ENCODE results near the gene TMEM108.

- TF ChIP-seq POLR2A (IDR thresholded peaks at IDR 0.05) (no peak), CTCF (IDR thresholded peaks at IDR 0.05) (no peak)
Observed at GRCh38 chr3:133058831-133059230, 20.6 kb downstream of the TMEM108 start.

All from lower leg skin (tissue), 3 donors.